ENCODE data around the gene TCF7L2. TPM values are rescaled to one million over a fixed set of nuclear protein-coding genes. Genes with fewer than 3 reads are reported as not detected.
A peak's percentile ranks its signal among the peaks of the same experiment; 100 is the strongest.

Gene TCF7L2
- polyA plus RNA-seq, 3 donors, result 46.2 to 52.9 (median 49.5) TPM

GRCh38 chr10:112958275-112958995 lies 8.4 kb downstream of the TCF7L2 start:
- DNase-seq (ENCODE audit: extremely low read depth in 1 of 11, low read depth in 9 of 11, low spot score in 4 of 11), result peak in 1 of 11 donors; percentile 43

- no peak for DNase-seq (ENCODE audit: extremely low read depth in 1 of 11, low read depth in 9 of 11, low spot score in 4 of 11)
Measured at GRCh38 chr10:112959207-112959838, 9.3 kb downstream of the TCF7L2 start.

- no peak for DNase-seq (ENCODE audit: extremely low read depth in 1 of 11, low read depth in 9 of 11, low spot score in 4 of 11)
Measured at GRCh38 chr10:112960151-112960681, 10.2 kb downstream of the TCF7L2 start.

GRCh38 chr10:112961609-112962008 lies 11.6 kb downstream of the TCF7L2 start:
- no peak for DNase-seq (ENCODE audit: extremely low read depth in 1 of 11, low read depth in 9 of 11, low spot score in 4 of 11)

GRCh38 chr10:112962343-112962742 lies 12.3 kb downstream of the TCF7L2 start:
- DNase-seq (ENCODE audit: extremely low read depth in 1 of 11, low read depth in 9 of 11, low spot score in 4 of 11), result no peak

- DNase-seq (ENCODE audit: extremely low read depth in 1 of 11, low read depth in 9 of 11, low spot score in 4 of 11), result no peak
Measured at GRCh38 chr10:112963835-112964234, 13.8 kb downstream of the TCF7L2 start.

- DNase-seq (ENCODE audit: extremely low read depth in 1 of 11, low read depth in 9 of 11, low spot score in 4 of 11), result no peak
Measured at GRCh38 chr10:112964482-112964881, 14.4 kb downstream of the TCF7L2 start.

GRCh38 chr10:112966194-112966855 lies 16.3 kb downstream of the TCF7L2 start:
- DNase-seq (ENCODE audit: extremely low read depth in 1 of 11, low read depth in 9 of 11, low spot score in 4 of 11), result no peak

- DNase-seq (ENCODE audit: extremely low read depth in 1 of 11, low read depth in 9 of 11, low spot score in 4 of 11), result no peak
Measured at GRCh38 chr10:112967200-112967599, 17.2 kb downstream of the TCF7L2 start.

- no peak for DNase-seq (ENCODE audit: extremely low read depth in 1 of 11, low read depth in 9 of 11, low spot score in 4 of 11)
Measured at GRCh38 chr10:112969131-112969530, 19.1 kb downstream of the TCF7L2 start.

- no peak for DNase-seq (ENCODE audit: extremely low read depth in 1 of 11, low read depth in 9 of 11, low spot score in 4 of 11)
Measured at GRCh38 chr10:112969542-112969941, 19.5 kb downstream of the TCF7L2 start.

- DNase-seq (ENCODE audit: extremely low read depth in 1 of 11, low read depth in 9 of 11, low spot score in 4 of 11), result no peak
Measured at GRCh38 chr10:112970021-112970420, 20.0 kb downstream of the TCF7L2 start.

GRCh38 chr10:112972606-112973005 lies 22.6 kb downstream of the TCF7L2 start:
- DNase-seq (ENCODE audit: extremely low read depth in 1 of 11, low read depth in 9 of 11, low spot score in 4 of 11), result no peak

- DNase-seq (ENCODE audit: extremely low read depth in 1 of 11, low read depth in 9 of 11, low spot score in 4 of 11), result no peak
Measured at GRCh38 chr10:112973046-112973445, 23.0 kb downstream of the TCF7L2 start.

GRCh38 chr10:112973805-112974204 lies 23.8 kb downstream of the TCF7L2 start:
- DNase-seq (ENCODE audit: extremely low read depth in 1 of 11, low read depth in 9 of 11, low spot score in 4 of 11), result no peak

- no peak for DNase-seq (ENCODE audit: extremely low read depth in 1 of 11, low read depth in 9 of 11, low spot score in 4 of 11)
Measured at GRCh38 chr10:112977426-112977898, 27.4 kb downstream of the TCF7L2 start.

GRCh38 chr10:112979927-112980326 lies 29.9 kb downstream of the TCF7L2 start:
- no peak for DNase-seq (ENCODE audit: extremely low read depth in 1 of 11, low read depth in 9 of 11, low spot score in 4 of 11)

GRCh38 chr10:112980937-112981336 lies 30.9 kb downstream of the TCF7L2 start:
- no peak for DNase-seq (ENCODE audit: extremely low read depth in 1 of 11, low read depth in 9 of 11, low spot score in 4 of 11)

GRCh38 chr10:112981553-112981952 lies 31.5 kb downstream of the TCF7L2 start:
- no peak for DNase-seq (ENCODE audit: extremely low read depth in 1 of 11, low read depth in 9 of 11, low spot score in 4 of 11)

Measured in renal cortex interstitium (tissue), 11 donors.